RPMI7951 (cell line): ENCODE results near the gene WSCD2. TPM values are rescaled to one million over a fixed set of nuclear protein-coding genes. Genes with fewer than 3 reads are reported as not detected.

Experiments
- DNase-seq: peaks from one replicate; pipeline ENCODE4 v3.0.0-alpha.2; 2012; ENCODE audit warnings: low read depth
- total RNA-seq: library from RNA; depleted of rRNA; stranded (reverse); fragments of >200 nt; shearing (Covaris generic); gene quantifications from 2 replicates; pipeline ENCODE4 v1.2.3, GENCODE V29; 2014

Gene WSCD2
- total RNA-seq, 1 experiment from 2014 or later: not detected

DNA sequence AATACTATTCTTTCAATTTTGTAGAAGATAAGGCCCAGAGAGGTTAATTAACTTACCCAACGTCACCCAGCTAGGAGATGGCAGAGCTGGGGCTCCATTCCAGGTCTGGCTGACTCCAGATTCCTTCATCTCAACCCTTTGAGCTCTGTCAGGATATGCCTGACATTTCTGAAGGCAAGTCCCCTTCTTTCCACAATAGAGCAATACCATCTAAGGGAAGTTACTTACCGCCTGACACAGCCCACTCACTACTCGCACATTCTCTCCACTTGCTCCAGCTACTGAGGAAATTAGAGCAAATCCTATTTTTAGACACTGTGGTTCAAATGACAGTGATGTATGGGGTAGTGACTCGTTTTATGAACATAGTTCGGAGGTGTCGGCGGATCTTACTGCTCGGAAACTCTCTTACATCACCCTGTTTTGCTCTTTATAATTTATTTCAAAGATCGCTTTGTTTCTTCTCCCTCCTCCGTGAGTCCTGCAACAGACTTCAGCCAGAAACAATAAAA lies 2.0 kb upstream of the WSCD2 start:
- no peak for DNase-seq

DNA sequence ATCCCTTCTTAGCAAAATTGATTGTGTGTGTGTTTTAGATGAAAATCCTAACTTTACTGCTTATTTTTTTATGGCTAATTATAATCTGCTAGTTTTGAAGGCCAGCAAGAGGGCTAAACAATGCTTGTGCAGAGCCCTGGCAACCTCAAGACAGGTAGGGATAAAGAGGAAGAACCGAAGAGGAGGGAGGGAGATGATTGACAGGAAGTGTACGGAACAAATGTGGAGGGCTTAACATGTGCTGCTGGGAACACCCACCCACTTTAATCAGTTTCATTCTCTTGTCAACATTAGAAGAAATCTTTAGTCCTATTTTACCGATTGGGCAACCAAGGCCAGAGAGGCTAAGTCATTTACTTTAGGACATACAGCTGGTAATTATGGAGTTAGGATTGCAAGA lies 1.4 kb upstream of the WSCD2 start:
- DNase-seq: no peak

DNA sequence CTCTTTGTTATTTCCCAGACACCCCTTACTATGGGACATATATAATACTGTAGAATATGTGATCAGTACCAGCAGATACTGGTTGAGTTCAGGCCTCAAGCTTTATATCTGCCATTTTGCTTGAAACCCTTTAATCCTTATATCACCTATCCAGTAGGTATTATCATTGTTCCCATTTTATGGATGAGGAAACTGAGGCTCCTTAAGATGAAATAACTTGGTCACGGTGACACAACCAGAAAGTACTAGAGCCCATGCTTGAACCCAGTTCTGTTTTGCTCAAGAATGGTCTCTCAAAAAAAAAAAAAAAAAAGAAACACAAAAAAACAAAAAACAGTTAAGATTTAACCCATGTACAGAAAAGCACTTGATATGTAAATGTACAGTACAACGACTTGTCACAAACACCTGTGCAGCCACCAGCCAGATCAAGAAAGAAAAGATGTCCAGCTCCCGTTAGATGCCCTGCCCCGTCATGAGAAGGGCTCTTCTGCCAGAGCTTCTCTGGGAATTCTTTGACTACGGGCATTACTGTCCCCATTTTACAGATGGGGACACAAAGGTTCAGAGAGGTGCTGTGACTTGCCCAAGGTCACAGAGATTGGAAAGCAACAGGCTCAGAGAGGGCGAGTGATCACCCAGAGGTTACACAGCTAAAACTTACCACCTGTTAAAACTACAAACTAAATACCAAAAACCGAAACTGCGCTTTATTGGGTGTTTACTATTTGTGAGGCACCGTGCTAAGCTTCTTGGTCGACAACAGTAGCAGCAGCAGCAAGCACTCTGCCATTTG lies 669 bp upstream of the WSCD2 start:
- DNase-seq: no peak

DNA sequence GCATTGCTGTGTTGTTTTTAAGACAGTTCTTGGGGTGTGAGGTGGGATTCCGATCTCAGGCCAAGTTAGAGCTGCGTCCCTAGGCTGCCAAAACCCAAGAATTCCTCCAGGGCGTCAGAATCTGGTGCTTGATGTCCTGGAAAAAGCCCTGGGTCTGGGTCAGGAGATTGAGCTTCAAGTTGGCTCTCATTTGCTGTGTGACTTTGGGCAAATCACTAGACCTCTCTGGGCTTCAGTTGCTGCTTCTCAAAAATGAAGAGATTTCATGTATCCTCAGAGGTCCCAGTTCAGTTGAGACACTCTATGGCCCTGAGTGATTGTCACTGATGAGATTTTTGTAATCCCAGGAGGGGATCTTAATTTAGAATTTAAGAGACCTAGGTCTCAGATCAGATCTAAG lies 1.9 kb downstream of the WSCD2 start:
- DNase-seq: no peak

DNA sequence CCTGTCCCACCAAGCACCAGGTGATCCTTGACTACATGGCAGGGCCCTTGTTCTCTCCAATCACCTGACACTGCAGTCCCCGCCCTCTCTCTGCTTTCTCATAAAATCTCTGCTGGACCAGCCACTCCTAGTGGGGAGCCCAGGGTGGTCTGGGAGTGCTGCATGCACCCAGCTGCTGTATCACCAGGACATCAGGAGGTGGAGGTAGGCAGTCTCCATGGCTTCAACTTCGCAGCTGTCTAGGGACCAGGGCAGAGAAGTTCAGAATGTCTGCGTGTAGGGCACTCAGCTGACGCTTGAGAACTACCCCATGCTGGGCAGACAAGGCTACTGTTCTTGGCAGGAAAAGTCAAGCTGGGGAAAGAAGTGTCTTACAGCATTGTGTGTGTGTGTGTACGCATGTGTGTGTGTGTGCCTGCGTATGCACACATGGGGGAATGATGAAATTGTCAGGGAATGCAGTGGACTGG lies 2.6 kb downstream of the WSCD2 start:
- DNase-seq: no peak

DNA sequence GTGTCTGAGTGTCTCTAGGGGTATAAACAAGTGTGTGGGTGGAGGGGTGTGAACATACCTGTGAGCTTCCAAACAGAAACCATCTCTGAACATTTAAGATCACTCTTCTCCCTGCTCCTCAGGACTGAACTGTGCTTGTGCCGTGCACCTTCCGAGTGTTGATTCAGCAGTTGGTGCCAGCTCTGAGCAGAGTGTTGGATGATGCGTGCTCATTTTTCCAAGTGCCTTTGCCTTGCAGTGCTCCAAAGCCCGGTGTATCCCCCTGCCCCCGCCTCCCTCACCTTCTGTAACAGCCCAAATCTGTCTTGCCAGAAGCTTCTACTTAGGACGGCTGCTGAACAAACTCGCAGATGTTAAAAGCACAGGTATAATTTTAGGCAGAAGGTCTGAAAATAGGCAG lies 4.4 kb downstream of the WSCD2 start:
- no peak for DNase-seq

DNA sequence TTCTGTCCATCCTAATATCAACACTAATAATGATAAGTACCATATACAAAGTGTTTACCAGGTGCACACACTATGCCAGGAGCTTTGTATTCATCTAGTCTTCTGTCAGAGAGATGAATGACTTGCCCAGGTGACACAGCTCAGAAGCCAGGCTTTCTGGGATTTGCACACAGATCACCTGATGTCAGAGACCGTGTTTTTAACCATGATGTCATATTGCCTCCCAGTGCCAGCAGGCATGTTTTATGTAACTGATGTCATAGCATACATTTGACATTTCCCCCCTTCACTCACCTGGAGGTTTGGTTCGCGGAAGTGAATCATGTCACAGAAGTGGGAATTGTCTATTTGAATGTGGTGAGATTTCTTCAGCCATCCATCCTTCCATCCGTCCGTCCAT lies 5.7 kb downstream of the WSCD2 start:
- no peak for DNase-seq

DNA sequence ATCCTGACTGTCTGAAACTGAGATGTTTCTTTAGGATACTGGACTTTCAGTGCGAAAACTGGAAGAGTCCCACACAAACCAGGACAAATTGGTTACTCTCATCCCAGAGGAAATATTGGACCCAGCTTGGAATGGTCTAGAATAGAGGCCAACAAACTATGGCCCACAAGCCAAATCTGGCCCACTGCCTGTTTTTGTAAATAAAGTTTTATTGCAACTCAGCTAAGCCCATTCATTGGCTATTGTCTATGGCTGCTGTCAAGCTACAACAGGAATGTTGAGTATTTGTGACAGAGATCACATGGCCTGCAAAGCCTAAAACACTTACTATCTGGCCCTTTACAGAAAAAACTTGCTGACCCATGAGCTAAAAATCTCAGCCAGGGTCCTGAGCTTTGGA lies 6.5 kb downstream of the WSCD2 start:
- DNase-seq: no peak

DNA sequence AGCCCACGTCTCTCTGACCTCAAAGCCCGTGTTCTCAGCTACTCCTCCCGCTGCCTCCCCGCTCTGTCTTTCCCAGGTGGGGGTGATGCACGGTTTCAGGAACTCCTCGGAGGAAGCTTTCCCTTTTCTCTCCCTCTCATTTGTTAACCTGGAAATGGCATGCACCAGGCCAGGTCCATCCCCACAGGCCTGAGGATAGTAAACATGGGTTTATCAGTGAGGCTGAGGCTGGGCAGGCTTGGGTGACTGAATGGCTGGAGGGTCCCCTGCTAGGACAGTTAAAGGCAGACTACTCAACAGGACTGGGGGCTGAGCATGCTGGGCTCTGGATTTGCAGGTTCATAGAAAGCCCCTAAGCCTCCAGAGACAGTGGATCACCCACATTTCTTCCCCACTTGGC lies 7.6 kb downstream of the WSCD2 start:
- DNase-seq: no peak

DNA sequence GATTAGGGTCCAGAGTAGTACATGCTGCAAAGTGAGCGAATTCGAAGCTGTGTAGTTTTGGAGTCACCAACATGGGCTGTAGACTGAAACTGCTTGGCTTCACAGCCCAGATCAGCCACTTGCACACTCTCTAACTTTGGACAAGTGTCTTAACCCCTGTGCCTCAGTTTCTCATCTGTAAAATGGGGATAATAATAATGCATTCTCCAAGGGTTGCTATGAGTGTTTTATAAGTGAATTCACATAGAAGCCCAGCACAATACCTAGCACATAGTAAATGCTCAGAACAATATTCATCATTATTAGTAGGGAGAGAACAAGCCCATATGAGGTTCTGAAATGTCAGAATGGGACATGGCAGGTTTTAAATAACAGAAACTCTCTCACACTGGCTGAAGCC lies 10.4 kb downstream of the WSCD2 start:
- DNase-seq: no peak

DNA sequence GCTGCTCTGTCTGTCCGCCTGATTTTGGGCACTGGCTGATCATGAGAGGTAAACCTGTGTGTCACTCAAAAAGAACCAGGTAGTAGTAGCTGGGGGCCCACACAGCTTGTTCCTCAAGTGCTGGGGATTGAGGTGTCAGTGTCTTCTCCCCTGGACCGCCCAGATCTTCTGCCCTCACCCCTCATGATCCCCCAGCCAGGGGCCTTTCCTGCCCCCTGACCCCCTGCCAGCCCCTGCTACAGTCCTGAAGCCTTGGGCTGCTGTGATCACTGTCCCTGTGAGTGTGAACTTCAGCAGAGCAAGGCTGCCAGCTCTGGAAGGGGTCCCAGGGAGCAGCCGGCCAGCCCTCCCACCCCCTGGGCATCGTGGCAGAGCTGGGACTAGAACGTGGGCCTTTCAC lies 11.4 kb downstream of the WSCD2 start:
- no peak for DNase-seq

DNA sequence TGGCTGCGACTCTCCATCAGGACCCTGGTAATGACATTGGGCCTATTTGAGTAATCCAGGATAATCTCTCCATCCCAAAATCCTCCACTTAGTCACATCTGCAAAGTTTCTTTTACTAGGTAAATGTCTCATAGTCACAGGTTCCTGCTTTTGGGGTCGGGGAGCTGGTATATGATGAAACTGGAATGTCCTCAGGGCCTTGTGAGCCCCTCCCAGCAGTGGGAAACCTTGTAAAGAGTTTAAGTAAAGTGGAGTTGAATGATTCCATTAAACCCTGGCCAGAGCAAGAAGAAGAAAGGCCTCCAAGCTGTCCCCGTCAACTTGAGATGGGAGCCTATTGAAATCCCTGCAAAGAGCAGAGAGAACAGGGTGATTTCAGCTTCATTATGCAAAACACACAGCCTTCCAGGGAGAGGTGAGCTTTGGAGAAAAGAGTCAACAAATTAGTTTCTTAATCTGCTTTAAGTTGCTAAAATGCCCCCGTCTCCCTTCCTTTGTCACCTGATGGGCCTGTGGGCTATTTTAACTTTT lies 12.6 kb downstream of the WSCD2 start:
- DNase-seq: no peak

DNA sequence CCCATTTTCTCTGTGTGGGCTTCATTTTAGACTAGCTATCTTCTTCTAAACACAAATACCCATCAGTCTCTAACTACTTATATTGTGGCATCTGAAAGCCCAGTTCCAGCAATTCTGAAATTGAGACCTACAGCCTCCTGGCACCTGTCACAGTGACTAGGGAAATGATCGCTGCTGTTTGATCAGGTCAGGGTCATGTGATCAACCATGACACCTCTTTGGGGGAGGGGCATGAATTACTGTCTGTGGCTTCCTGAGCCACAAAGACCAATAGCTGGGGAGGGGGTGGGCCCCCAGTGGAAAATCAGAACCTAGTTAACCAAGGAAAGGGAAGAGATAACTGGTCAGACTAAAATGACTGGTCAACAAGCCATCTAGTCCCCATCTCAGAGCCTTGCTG lies 14.1 kb downstream of the WSCD2 start:
- DNase-seq: no peak

DNA sequence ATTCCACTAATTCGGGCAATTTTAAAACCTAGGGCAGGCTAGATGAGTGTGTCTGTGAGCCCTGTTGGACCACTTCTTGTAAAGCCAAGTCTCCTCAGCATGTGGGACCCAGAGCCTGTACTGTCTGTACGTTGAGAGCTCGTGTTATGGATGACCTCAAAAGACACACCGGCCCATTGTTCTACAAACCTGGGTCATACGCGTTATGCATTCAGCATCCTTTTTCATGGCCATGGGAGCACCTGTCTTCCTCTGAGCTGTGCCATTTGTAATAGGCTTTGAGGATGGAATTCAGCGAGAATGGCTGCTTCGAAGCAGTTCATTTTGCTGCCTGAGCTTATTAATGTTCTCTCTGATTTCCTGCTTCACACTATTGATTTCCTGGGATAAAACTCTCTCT lies 15.0 kb downstream of the WSCD2 start:
- no peak for DNase-seq

DNA sequence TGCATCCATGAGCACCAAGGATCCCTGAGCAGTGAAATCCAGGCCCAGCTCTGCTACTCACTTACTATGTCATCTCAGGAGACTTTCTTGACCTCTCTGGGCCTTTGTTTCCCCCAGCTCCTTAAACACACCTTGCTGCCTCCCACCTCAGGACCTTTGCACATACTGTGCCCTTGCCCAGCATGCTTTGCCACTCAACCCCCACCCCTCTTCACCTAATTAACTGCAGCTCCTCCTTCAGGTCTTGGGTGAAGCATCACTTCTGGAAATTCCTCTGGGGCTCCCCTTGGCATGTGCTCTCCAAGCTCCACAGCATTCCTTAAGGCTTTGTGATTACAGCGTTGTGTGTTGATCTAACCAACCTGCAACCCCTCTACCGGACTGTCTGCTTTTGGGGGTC lies 15.9 kb downstream of the WSCD2 start:
- DNase-seq: no peak

DNA sequence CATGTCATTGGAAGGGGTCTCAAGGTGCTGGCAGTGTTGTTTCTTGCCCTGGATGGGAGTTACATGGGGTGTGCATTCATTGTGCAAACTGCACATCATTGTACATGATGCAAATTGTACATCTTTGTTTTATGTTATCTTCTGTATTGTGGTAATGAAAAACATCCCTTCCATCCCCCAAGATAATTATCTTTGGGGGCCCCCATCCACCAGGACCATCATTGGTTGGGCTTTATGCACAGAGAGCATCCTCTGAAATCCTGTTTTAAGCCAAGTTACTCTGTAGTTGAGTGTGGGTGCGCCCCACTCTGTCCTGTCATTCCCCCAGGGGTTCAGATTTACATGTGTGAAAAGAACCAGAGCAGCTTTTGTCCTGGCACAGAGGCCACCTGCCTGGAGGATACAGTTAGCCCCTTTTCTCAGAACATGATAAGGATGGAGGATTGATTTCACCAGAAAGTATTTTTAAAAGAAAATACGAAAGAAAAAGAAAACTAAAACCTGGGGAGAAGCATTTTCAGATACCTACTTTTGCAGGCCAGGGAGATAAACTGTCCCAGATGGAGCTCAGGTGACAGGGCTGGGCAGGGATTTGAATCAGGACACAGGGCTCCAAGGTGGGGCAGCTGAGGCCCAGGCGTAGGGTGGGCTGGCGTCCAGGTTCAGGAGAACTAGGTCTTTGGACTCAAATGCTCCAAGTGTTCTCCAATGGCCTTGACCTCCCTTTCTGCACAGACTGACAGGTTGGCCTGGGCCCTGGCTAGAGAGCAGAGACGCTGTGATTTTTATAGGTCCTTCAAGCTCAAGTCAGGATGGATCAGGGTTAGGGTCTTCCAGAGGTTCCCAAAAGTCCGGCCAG lies 17.2 kb downstream of the WSCD2 start:
- DNase-seq: no peak

DNA sequence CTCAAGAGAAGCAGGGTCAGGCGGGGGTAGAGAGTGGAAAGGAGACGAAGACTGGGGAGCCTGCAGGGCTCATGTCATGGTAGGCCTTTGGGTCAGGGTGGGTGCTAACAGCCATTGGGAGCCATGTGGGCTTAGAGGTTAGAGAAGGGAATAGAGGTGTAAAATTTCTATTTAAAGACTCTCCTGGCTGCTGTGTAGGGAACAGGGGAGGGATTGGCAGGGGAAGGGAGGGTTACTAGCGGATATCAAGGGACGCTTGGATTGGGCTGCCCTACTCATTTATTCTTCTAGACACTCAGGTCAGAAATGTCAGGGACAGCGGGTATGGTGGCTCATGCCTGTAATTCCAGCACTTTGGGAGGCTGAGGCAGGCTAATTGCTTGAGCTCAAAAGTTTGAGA lies 18.2 kb downstream of the WSCD2 start:
- DNase-seq: no peak

DNA sequence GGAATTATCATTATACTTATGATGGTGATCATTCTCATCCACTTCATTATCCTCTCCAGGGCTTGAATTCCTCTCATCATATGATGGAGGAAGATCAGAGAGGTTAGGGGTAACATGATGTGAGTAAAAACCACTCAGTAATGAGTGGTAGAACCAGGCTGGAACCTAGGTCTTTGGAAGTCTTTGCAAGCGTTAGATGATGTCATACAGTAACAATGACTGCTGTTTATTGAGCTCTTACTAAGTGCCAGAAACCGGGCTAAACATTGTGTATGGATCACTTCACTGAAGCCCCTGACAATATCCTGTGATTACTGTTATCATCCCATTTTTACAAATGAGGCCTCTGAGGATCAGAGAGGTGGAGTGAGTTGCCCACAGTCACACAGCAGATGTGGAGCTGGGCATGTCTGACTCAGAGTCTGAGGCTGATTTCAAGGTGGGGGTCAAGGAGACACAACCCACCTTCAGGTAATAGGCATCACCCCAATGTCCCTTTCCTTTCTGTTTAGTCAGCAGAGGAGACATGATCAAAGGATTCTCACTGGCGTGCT lies 19.5 kb downstream of the WSCD2 start:
- no peak for DNase-seq

DNA sequence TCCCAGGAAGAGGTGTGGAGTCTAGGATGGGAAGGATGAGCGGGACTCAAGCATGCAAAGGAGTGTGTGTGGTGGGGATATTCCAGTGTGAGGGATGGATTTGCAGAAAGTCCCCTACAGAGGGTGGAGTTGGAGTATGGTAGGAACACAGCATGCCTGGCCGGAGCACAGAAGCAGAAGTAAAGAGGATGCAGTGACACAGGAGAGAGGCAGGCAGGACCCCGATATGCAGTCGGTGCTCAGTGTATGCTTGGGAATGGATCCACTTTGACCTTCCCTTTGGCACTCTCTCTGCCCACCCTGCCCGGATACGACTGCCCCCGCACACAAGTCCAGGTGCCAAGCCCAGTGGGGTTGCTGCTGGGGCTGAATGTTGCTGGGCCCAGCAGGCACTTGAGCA lies 21.3 kb downstream of the WSCD2 start:
- DNase-seq: no peak

DNA sequence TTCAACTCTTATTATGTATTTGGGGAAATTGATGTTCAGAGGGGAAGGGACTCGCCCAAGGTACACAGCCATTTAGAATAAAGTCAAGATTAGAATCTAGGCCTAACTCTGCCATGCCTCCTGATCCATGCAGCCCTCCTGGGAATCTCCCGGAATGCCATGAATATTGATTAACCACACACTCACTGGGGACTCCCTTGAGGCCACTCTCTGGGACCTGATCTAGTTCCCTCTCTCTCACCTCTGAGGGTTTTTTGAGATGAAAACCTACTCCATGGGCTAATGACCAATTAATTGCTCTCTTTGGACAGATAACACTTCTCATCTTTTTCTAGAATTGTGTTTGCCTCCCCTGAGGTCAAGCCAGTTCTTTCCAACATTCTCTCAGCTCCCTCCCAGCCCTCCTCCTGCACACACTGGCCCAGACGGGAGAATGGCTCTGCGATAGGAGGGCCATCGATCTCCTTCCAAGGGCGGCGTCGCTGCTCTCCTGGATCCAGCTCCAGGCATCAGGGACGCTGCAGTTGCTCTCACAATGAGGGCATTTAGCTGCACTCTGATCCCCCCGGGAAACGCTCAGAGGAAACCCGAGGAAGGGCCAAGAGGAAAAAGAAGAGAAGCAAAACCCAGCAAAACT lies 22.6 kb downstream of the WSCD2 start:
- no peak for DNase-seq

DNA sequence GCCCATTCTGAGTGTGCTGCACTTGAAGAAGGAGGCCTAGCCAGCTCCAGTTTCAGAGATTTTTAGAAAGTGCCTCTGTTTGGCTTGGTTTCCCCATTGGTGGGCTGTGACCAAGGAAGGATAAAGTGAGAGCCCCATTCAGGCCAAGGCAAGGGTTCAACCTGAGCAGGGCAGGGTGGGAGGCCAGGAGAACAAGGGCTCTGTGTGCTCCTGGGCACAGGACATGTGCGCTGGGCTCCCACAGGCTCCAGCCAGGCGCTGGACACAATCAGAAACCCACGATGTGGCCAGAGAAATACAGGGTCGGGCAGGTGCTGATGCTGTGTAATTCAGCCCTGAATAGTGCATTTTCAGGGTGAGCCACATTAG lies 23.1 kb downstream of the WSCD2 start:
- no peak for DNase-seq

DNA sequence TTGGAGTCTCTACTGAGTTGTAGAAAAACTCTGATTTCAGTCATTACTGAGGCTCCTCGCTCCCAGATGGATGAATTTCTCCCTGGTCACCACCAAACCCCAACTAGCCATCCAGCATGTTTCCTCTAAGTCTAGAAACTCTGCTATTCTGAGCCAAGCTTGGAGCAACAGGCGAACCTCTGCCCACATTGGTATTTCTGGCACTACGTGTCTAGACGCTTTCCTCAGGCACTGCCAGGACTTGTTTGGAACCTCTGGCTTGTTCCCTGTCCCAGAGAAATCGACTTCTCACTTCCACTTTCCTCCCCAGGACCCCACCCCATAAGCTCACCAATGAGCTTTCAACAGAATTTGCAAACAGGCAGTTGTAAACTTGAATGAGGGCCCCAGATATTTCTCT lies 27.6 kb downstream of the WSCD2 start:
- DNase-seq: no peak
